ENCODE data around the gene ENTPD1. TPM values are rescaled to one million over a fixed set of nuclear protein-coding genes. Genes with fewer than 3 reads are reported as not detected.
"Not testable (repeated sequence)": the region's sequence is repeated elsewhere in the genome, so short reads cannot be mapped to it uniquely, and the experiment has no call there.

ENTPD1 gene
- 100 to 1,000 TPM; 150 to 395 TPM for total RNA-seq

- peaks cover 57% of the 10 kb centered on the region for H3K4me1 Mint-ChIP-seq
- H3K27ac Mint-ChIP-seq: peak within 1 kb of the TSS; percentile 95
- DNase-seq (peak; percentile 49), ATAC-seq (no peak)
- H3K9me3 Mint-ChIP-seq (ENCODE audit: low read depth): peaks cover 4% of the 10 kb centered on the region
- CTCF ChIA-PET: interaction anchor here (1.1 to 8.6 kb wide), 9 partner anchors 11 to 108 kb away, joined by 3 to 74 read pairs (median 9); partner anchors contain the start of gene TCTN3
- peaks cover 5% of the 10 kb centered on the region for H3K27me3 Mint-ChIP-seq
- peak within 1 kb of the TSS; percentile 89 for H3K4me3 Mint-ChIP-seq
- H3K36me3 Mint-ChIP-seq: peaks cover 50% of the 10 kb centered on the region
Measured at GRCh38 chr10:95756041-95756761, at the start of gene ENTPD1. TSS of gene ENTPD1 (plus strand) at chr10:95756163. CDS start at chr10:95756240, 77 bp downstream.

DNA sequence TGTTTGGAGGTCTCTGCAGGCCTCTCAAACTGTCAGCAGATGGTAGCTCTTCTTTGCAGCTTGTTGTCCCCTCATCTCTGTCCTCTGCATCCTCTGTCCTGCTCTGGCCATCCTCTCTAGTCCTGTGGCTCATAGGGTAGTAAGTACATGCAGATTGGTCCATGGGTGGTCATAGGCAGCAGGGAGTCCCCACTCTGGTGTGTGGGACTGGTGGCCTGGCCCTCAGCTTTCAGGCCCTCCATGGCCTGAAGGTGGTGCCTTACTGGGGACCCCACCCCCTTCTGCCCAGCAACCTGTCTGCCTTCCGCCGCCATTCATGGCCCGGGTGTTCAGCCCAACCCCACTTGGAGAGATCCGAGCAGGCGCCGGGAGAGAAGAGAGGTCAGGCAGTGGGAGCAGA is 49.4 kb upstream of the ENTPD1 start:
- H3K9me3 Mint-ChIP-seq (ENCODE audit: low read depth): peaks cover 7% of the 10 kb centered on the region
- DNase-seq (no peak), ATAC-seq (no peak)
- CTCF ChIA-PET: interaction anchor here (0.6 to 6.2 kb wide), 2 partner anchors 12 to 318 kb away, joined by 3 to 36 read pairs; partner anchors contain the start of gene TCTN3
- peaks cover 8% of the 10 kb centered on the region for H3K4me1 Mint-ChIP-seq
- H3K27me3 Mint-ChIP-seq: no peaks in the 10 kb centered on the region
- H3K27ac Mint-ChIP-seq: no peak overlapping the region
- peaks cover 6% of the 10 kb centered on the region for H3K36me3 Mint-ChIP-seq
- H3K4me3 Mint-ChIP-seq: no peak overlapping the region

GRCh38 chr10:95706990-95707389 is 49.0 kb upstream of the ENTPD1 start:
- H3K9me3 Mint-ChIP-seq (ENCODE audit: low read depth): peaks cover 7% of the 10 kb centered on the region
- no peaks in the 10 kb centered on the region for H3K27me3 Mint-ChIP-seq
- peaks cover 8% of the 10 kb centered on the region for H3K4me1 Mint-ChIP-seq
- CTCF ChIA-PET: interaction anchor here (6.2 kb wide), 1 partner anchor 13 kb away, joined by 36 read pairs; the partner anchor contains the start of gene TCTN3
- peaks cover 7% of the 10 kb centered on the region for H3K36me3 Mint-ChIP-seq
- ATAC-seq: no peak
- no peak overlapping the region for H3K27ac Mint-ChIP-seq
- DNase-seq: no peak
- H3K4me3 Mint-ChIP-seq: no peak overlapping the region

- peaks cover 4% of the 10 kb centered on the region for H3K36me3 Mint-ChIP-seq
- H3K27me3 Mint-ChIP-seq: no peaks in the 10 kb centered on the region
- H3K9me3 Mint-ChIP-seq (ENCODE audit: low read depth): peaks cover 1% of the 10 kb centered on the region
- ATAC-seq: no peak
- no peak overlapping the region for H3K27ac Mint-ChIP-seq
- CTCF ChIA-PET: interaction anchor here (1.8 kb wide), 1 partner anchor 17 kb away, joined by 10 read pairs; the partner anchor contains the start of gene TCTN3
- H3K4me3 Mint-ChIP-seq: no peak overlapping the region
- H3K4me1 Mint-ChIP-seq: peaks cover 9% of the 10 kb centered on the region
- DNase-seq: no peak
Measured at GRCh38 chr10:95711492-95711891, 44.5 kb upstream of the ENTPD1 start.

- peaks cover 2% of the 10 kb centered on the region for H3K4me1 Mint-ChIP-seq
- H3K27me3 Mint-ChIP-seq: peaks cover 2% of the 10 kb centered on the region
- CTCF ChIA-PET: interaction anchor here (1.1 kb wide), 1 partner anchor 23 kb away, joined by 5 read pairs; the partner anchor contains the start of gene TCTN3
- H3K36me3 Mint-ChIP-seq: peaks cover 1% of the 10 kb centered on the region
- H3K9me3 Mint-ChIP-seq (ENCODE audit: low read depth): no peaks in the 10 kb centered on the region
- H3K27ac Mint-ChIP-seq: no peak overlapping the region
- ATAC-seq (no peak), DNase-seq (no peak)
- no peak overlapping the region for H3K4me3 Mint-ChIP-seq
Measured at GRCh38 chr10:95716466-95716865, 39.5 kb upstream of the ENTPD1 start.

- Mint-ChIP-seq H3K27ac (no peak overlapping the region), H3K27me3 (peaks cover 2% of the 10 kb centered on the region)
Measured at GRCh38 chr10:95716866-95717265, 39.1 kb upstream of the ENTPD1 start.

DNA sequence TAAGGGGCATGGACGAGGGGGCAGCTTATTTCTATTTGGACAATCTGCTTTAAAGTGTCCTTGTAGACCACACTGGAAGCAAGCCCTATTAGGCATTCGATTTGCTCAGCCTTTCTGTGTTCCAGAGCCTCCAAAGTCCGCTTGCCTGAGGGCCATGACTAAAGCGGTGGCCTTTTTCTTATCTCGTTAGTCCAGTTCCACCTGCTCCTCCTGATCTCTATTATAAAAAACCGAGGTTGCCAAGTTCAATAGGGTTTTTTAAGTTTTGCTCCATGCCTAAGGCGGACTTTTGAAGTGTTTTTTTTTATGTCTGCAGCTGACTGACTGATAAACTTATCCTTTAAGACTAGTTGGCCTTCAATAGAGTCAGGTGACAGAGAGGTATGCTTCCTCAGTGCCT is 35.2 kb upstream of the ENTPD1 start:
- H3K36me3 Mint-ChIP-seq; ATAC-seq; H3K4me3 Mint-ChIP-seq; CTCF ChIA-PET; DNase-seq; H3K9me3 Mint-ChIP-seq (ENCODE audit: low read depth); H3K4me1 Mint-ChIP-seq; H3K27ac Mint-ChIP-seq: not testable (repeated sequence)
- H3K27me3 Mint-ChIP-seq: peaks cover 13% of the 10 kb centered on the region

More at GRCh38 chr10:95716866-95717265, 39.1 kb upstream of the ENTPD1 start:
- CTCF ChIA-PET: no interaction called here
- Mint-ChIP-seq H3K36me3 (no peaks in the 10 kb centered on the region), H3K4me1 (peaks cover 2% of the 10 kb centered on the region), H3K4me3 (no peak overlapping the region), H3K9me3 (ENCODE audit: low read depth) (no peaks in the 10 kb centered on the region)
- DNase-seq (no peak), ATAC-seq (no peak)

GRCh38 chr10:95722496-95722895 is 33.5 kb upstream of the ENTPD1 start:
- H3K4me3 Mint-ChIP-seq; H3K9me3 Mint-ChIP-seq (ENCODE audit: low read depth); CTCF ChIA-PET; H3K4me1 Mint-ChIP-seq; ATAC-seq; H3K27ac Mint-ChIP-seq; DNase-seq; H3K36me3 Mint-ChIP-seq: not testable (repeated sequence)
- peaks cover 26% of the 10 kb centered on the region for H3K27me3 Mint-ChIP-seq

DNA sequence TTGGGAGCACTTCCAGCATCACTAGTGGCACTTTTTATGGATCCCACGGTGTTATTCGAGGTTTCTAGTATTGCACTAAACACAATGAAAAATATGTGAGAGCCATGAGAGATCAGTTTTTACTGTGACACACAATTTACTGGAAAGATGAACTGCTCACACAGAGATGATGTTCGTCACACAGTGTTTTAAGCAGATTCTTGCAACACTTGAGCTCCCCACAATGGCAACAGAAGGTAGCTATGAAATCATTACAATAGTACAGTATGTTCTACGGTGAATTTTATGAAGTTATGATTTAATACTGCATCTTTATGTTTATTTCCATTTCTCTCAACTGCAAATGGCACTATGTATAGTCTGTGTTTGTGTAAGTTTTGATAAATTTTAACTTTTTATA is 27.4 kb upstream of the ENTPD1 start:
- no peak for ATAC-seq
- peaks cover 55% of the 10 kb centered on the region for H3K27me3 Mint-ChIP-seq
- H3K4me3 Mint-ChIP-seq: no peak overlapping the region
- no peak overlapping the region for H3K27ac Mint-ChIP-seq
- H3K9me3 Mint-ChIP-seq (ENCODE audit: low read depth): peaks cover 10% of the 10 kb centered on the region
- H3K4me1 Mint-ChIP-seq: no peaks in the 10 kb centered on the region
- no peak for DNase-seq
- peaks cover 16% of the 10 kb centered on the region for H3K36me3 Mint-ChIP-seq
- CTCF ChIA-PET: interaction anchor here (1.4 kb wide), 1 partner anchor 35 kb away, joined by 9 read pairs; the partner anchor contains the start of gene TCTN3

GRCh38 chr10:95729323-95730055 is 26.5 kb upstream of the ENTPD1 start:
- ATAC-seq (no peak), DNase-seq (no peak)
- no peaks in the 10 kb centered on the region for H3K4me1 Mint-ChIP-seq
- H3K27me3 Mint-ChIP-seq: peaks cover 62% of the 10 kb centered on the region
- H3K27ac Mint-ChIP-seq: no peak overlapping the region
- CTCF ChIA-PET: no interaction called here
- H3K4me3 Mint-ChIP-seq: no peak overlapping the region
- peaks cover 10% of the 10 kb centered on the region for H3K9me3 Mint-ChIP-seq (ENCODE audit: low read depth)
- H3K36me3 Mint-ChIP-seq: peaks cover 21% of the 10 kb centered on the region

GRCh38 chr10:95730233-95730632 is 25.7 kb upstream of the ENTPD1 start:
- ATAC-seq (no peak), DNase-seq (no peak)
- Mint-ChIP-seq H3K4me1 (no peaks in the 10 kb centered on the region), H3K9me3 (ENCODE audit: low read depth) (peaks cover 10% of the 10 kb centered on the region), H3K36me3 (peaks cover 21% of the 10 kb centered on the region), H3K27ac (no peak overlapping the region), H3K27me3 (peaks cover 58% of the 10 kb centered on the region), H3K4me3 (no peak overlapping the region)
- CTCF ChIA-PET: no interaction called here

GRCh38 chr10:95732907-95733306 is 23.1 kb upstream of the ENTPD1 start:
- peaks cover 12% of the 10 kb centered on the region for H3K9me3 Mint-ChIP-seq (ENCODE audit: low read depth)
- CTCF ChIA-PET, DNase-seq, H3K4me1 Mint-ChIP-seq, ATAC-seq, H3K27ac Mint-ChIP-seq, H3K4me3 Mint-ChIP-seq: not testable (repeated sequence)
- H3K36me3 Mint-ChIP-seq: peaks cover 27% of the 10 kb centered on the region
- H3K27me3 Mint-ChIP-seq: peaks cover 49% of the 10 kb centered on the region

GRCh38 chr10:95739056-95739455 is 16.9 kb upstream of the ENTPD1 start:
- Mint-ChIP-seq H3K4me3 (no peak overlapping the region), H3K27me3 (peaks cover 27% of the 10 kb centered on the region), H3K27ac (no peak overlapping the region), H3K9me3 (ENCODE audit: low read depth) (peaks cover 3% of the 10 kb centered on the region), H3K36me3 (peaks cover 22% of the 10 kb centered on the region), H3K4me1 (peaks cover 38% of the 10 kb centered on the region)
- DNase-seq (peak; percentile 52), ATAC-seq (peak; percentile 33)
- CTCF ChIA-PET: interaction anchor here (0.8 to 1.1 kb wide), 2 partner anchors 13 to 45 kb away, joined by 3 read pairs; partner anchors contain the start of gene TCTN3

Data from activated CD8-positive, alpha-beta memory T cell treated with anti-CD3 and anti-CD28 coated beads, Interleukin-2, amount 10 ng/mL, durations not matched to agents 7 days and 5 days (primary cell).